ENCODE results near the gene MAST4. TPM values are rescaled to one million over a fixed set of nuclear protein-coding genes. Genes with fewer than 3 reads are reported as not detected.

MAST4 gene
- total and polyA plus RNA-seq, 2 of the 8 experiments (the other 6 are each of a cell fraction or from before 2014, with no cell fraction given): 1.5 to 2.6 TPM

DNA sequence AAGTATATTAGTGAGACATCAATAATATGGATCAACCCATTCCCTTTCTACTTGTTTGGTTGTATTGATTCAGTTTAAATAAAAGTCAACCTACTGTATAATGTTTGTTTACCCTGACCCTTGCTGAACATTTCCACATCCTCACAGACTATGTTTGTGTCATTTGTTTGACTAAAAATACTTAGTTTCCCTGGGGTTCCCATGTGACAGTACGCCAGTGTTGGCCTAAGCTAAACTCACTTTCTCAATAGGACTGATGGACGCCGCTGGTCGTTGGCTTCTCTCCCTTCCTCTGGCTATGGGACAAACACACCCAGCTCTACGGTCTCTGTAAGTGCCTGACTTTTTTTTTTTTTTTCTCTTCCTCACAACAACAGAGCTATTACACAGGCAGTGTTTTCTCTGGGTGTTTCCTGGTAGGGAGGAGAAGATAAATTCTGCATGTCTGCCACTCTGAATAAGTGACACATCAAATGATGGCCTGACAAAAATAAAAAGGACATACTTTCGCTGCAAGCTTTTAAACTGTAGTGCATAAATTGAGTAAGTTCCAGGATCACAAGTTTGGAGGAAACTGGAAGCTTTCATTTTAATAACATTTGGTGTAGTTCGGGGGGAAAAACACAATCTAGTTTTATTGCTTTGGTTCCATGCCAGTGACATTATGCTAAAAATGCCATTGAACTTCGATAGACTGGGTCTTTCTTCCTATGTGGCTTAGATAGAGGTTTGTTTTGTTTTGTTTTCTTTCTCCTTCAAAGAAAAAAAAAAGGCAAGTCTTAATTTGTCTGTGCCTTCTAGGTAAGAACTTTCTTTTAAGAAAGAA, 499.4 kb downstream of the MAST4 start:
- Histone ChIP-seq H4K8ac (ENCODE audit: extremely low read depth, insufficient read depth, low read length) (no peak overlapping the region), H3K4me1 (replicated peaks in 1 of 4; ENCODE audit: control insufficient read depth in 3 of 4, insufficient read depth in 4 of 4, low read length in 3 of 4) (peaks cover 0 to 10% (median 7%) of the 10 kb centered on the region in 4 experiments; a peak in 4 of 7 replicates), H3K23me2 (ENCODE audit: low read depth, low read length) (no peaks in the 10 kb centered on the region), H4K20me1 (replicated peaks in 1 of 2; ENCODE audit: control insufficient read depth in 1 of 2, insufficient read depth in 2 of 2, low read length in 2 of 2) (no peaks in the 10 kb centered on the region), H2BK5ac (ENCODE audit: low read depth, low read length) (peak overlapping the region; percentile 11; the same call in 1 of the 2 replicates), H3K4me2 (ENCODE audit: insufficient read depth in 1 of 2, low read depth in 2 of 2, low read length in 2 of 2) (no peak overlapping the region), H3K4ac (replicated peaks; ENCODE audit: insufficient read length, low read depth, low read length) (no peak overlapping the region), H2AFZ (ENCODE audit: low read length) (no peak overlapping the region), H2BK12ac (ENCODE audit: low read depth, low read length) (no peak overlapping the region), H2BK20ac (ENCODE audit: low read length) (peak overlapping the region; percentile 35; the same call in 1 of the 2 replicates), H3K79me2 (ENCODE audit: control insufficient read depth in 1 of 2, insufficient read depth in 2 of 2, low read length in 2 of 2) (no peaks in the 10 kb centered on the region), H2BK120ac (replicated peaks; ENCODE audit: low read depth, low read length) (peak overlapping the region; percentile 16), H3K36me3 (ENCODE audit: control insufficient read depth in 2 of 4, insufficient read depth in 4 of 4, low read length in 3 of 4) (no peaks in the 10 kb centered on the region), H4K91ac (replicated peaks; ENCODE audit: insufficient read length, low read length) (peak overlapping the region; percentile 22), H4K5ac (ENCODE audit: insufficient read length, low read depth, low read length) (no peak overlapping the region), H3K9ac (replicated peaks in 1 of 4; ENCODE audit: extremely low read depth in 1 of 4, low read depth in 3 of 4, low read length in 3 of 4) (no peak overlapping the region), H2BK15ac (ENCODE audit: low read length) (no peak overlapping the region), H3K9me3 (ENCODE audit: insufficient read depth in 2 of 2, low read depth in 1 of 2, low read length in 1 of 2) (no peaks in the 10 kb centered on the region), H2AK5ac (ENCODE audit: low read depth, low read length) (no peak overlapping the region), H3K56ac (replicated peaks; ENCODE audit: insufficient read length, low read depth, low read length) (no peak overlapping the region), H3K27ac (ENCODE audit: low read depth, low read length) (no peak overlapping the region), H3K14ac (ENCODE audit: insufficient read length) (no peak overlapping the region), H3K4me3 (ENCODE audit: extremely low read depth in 1 of 4, insufficient read depth in 2 of 4, low read depth in 3 of 4, low read length in 4 of 4) (no peak overlapping the region), H3K18ac (ENCODE audit: extremely low read depth, low read length) (no peak overlapping the region), H3K27me3 (replicated peaks in 1 of 4; ENCODE audit: control insufficient read depth in 3 of 4, extremely low read depth in 1 of 4, insufficient read depth in 3 of 4, low read length in 3 of 4) (no peaks in the 10 kb centered on the region), H3K23ac (ENCODE audit: insufficient read length) (no peak overlapping the region), H3K79me1 (ENCODE audit: low read depth, low read length) (no peaks in the 10 kb centered on the region)
- WGBS, 2 experiments (ENCODE audit: extremely low coverage in 1 of 2, insufficient coverage in 1 of 2, insufficient read length in 1 of 2, insufficient replicate concordance in 2 of 2, low coverage in 1 of 2, low lambda C conversion rate in 2 of 2, missing lambda C conversion rate in 1 of 2): 90% methylated on average over 8 of the region's 8 CpGs; no CpG with 5 or more reads in 1 of the 2 experiments
- DNase-seq (ENCODE audit: low read depth in 1 of 2, low spot score in 2 of 2): no peak
- POLR2A ChIA-PET (ENCODE audit: partially characterized antibody): interaction anchor here (0.6 kb wide), 1 partner anchor 82 kb away, joined by 4 read pairs; no protein-coding TSS in a partner anchor
- CTCF ChIA-PET (ENCODE audit: partially characterized antibody): interaction anchor here (0.7 kb wide), 1 partner anchor 667 kb away, joined by 3 read pairs; no protein-coding TSS in a partner anchor
- FAIRE-seq: no peak
- TF ChIP-seq SIRT6 (IDR thresholded peaks at IDR 0.05; ENCODE audit: low read length) (no peak), EP300 (IDR thresholded peaks at IDR 0.05; ENCODE audit: borderline replicate concordance in 1 of 2, low read depth in 2 of 2, low read length in 2 of 2) (no peak), JUND (IDR thresholded peaks at IDR 0.05; ENCODE audit: low read length) (no peak), RFX5 (IDR thresholded peaks at IDR 0.05; ENCODE audit: borderline replicate concordance, low read depth, low read length) (no peak), CHD1 (IDR thresholded peaks at IDR 0.05; ENCODE audit: low read depth, low read length) (no peak), SP2 (IDR thresholded peaks at IDR 0.05; ENCODE audit: low read length) (no peak), CEBPB (IDR thresholded peaks at IDR 0.05; ENCODE audit: low read depth, low read length) (no peak)
- TF ChIP-seq, protein P1, sequence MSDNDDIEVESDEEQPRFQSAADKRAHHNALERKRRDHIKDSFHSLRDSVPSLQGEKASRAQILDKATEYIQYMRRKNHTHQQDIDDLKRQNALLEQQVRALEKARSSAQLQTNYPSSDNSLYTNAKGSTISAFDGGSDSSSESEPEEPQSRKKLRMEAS (IDR thresholded peaks at IDR 0.05): no peak

Data from H1 (cell line).